Heart right ventricle (tissue), 16 donors: Measurements from ENCODE around the gene FREM1. TPM values are rescaled to one million over a fixed set of nuclear protein-coding genes. Genes with fewer than 3 reads are reported as not detected.

Experiments
- ATAC-seq, 8 donors: fragments of 200-7000 bp; cut with Tn5 transposase; one replicate each; pipeline ENCODE4 v1.9.1; 2020; ENCODE audit warnings: mild to moderate bottlenecking in 8 of 8, moderate library complexity in 8 of 8, moderate number of reproducible peaks in 1 of 8
- DNase-seq, 2 donors: peaks; one replicate each; pipeline ENCODE4 v3.0.0-alpha.2; 2020
- H3K27ac ChIP-seq, 10 donors: fragments of 200-600 bp; sonication (generic) in 2 of 10; one replicate each; pipeline versions ENCODE4 v1.5.0 to v1.8.0; 2020 to 2022; ENCODE audit warnings: mild to moderate bottlenecking in 3 of 10
- H3K27me3 ChIP-seq, 7 donors: fragments of 200-600 bp; one replicate each; pipeline ENCODE4 v1.8.0; 2021 to 2022; ENCODE audit warnings: mild to moderate bottlenecking in 2 of 7
- H3K36me3 ChIP-seq, 9 donors: fragments of 200-600 bp; sonication (generic) in 1 of 9; one replicate each; pipeline versions ENCODE4 v1.5.0 to v1.8.0; 2020 to 2022; ENCODE audit warnings: mild to moderate bottlenecking in 2 of 9
- H3K4me1 ChIP-seq, 9 donors: fragments of 200-600 bp; sonication (generic) in 1 of 9; one replicate each; pipeline versions ENCODE4 v1.5.0 to v1.8.0; 2020 to 2022; ENCODE audit warnings: mild to moderate bottlenecking in 4 of 9
- H3K4me3 ChIP-seq, 10 donors: fragments of 200-600 bp; sonication (generic) in 2 of 10; one replicate each; pipeline versions ENCODE4 v1.5.0 to v1.8.0; 2020 to 2022; ENCODE audit warnings: mild to moderate bottlenecking in 7 of 10, moderate library complexity in 2 of 10
- H3K9me3 ChIP-seq, 11 donors: fragments of 200-600 bp in 10 of 11; sonication (generic) in 2 of 11; one replicate each; pipeline versions ENCODE4 v1.5.0 to v1.8.0; 2013 to 2022; ENCODE audit warnings: mild to moderate bottlenecking in 2 of 11, control low read depth in 1 of 11, moderate library complexity in 1 of 11
- CTCF ChIP-seq, 9 donors: fragments of 200-600 bp; sonication (generic) in 2 of 9; IDR thresholded peaks; one replicate each; pipeline versions ENCODE4 v1.5.0 to v1.8.0; 2021 to 2022; ENCODE audit warnings: antibody characterized with exemption in 9 of 9, mild to moderate bottlenecking in 5 of 9, moderate library complexity in 1 of 9
- WGBS, 2 donors: extraction: QIAGEN DNeasy Blood & Tissue Kit; methylation state at CpG; one replicate each; pipeline ENCODE4 v1.1.7; 2013; ENCODE audit warnings: inconsistent platforms in 1 of 2; 5-methylcytosine and 5-hydroxymethylcytosine counted together
- intact Hi-C, 10 donors: fragments of 100-400 bp; cut with DNase I; formaldehyde crosslinking; loops; one replicate each; pipeline versions ENCODE4 v1.11.1 to v1.14.2; 2022
- long read RNA-seq, 3 donors: library from polyadenylated mRNA; unstranded; transcript quantifications; one replicate each; pipeline ENCODE4 v2.0.0, GENCODE V29; 2020 to 2021
- polyA plus RNA-seq, 2 donors: library from polyadenylated mRNA; stranded (reverse); fragments of 200-250 nt; gene quantifications; one replicate each; pipeline ENCODE4 v1.2.3, GENCODE V29; 2013
- total RNA-seq, 10 donors: library from RNA; stranded (reverse); fragmentation: NEBNext Ultra II Directional in 3 of 10; extraction: Animal tissue kit (Norgen Biotek cat#: 25700) in 3 of 10; gene quantifications; one replicate each; pipeline versions ENCODE4 v1.2.1 to v1.2.4, GENCODE V29; 2021 to 2023
- donor health status: Arrhythmogenic right ventricular cardiomyopathy.
- donor health status: ischemic (EF 13 %, LVEDD 7.1; RV severe dilation, severe dysfunction).
- donor health status: healthy with polysubstance abuse.
- donor health status: DM: no; HTN: yes; CAD: no.
- donor health status: DM: no; HTN: no; CAD: no.
- donor health status: ischemic (EF 25% LVEDD 6.9; RV normal size, moderate dysfunction).
- donor health status: ischemic (EF 25% LVEDD 5.7; RV mildly dilated, moderate dysfunction).
- donor health status: healthy.
- donor health status: DM: yes; HTN: yes; CAD: no.
- donor health status: Ischemic cardiomyopathy.
- donor health status: ischemic (EF 35%, LVEDD 5.7; RV mildly dilated, moderate dysfunction).
- donor health status: nonischemic (EF 11% LVEDD 7.7; RV severe dilation, severe dysfunction).
- donor health status: DM: yes; HTN: yes; CAD: no.
- donor health status: PGD.
- donor health status: ischemic (EF 29% LVEDD 5.4; RV normal size, mild dysfunction).
- donor health status: nonischemic (EF 23%, LVEDD 6.1; RV moderate dilation, normal function).

The FREM1 gene, protein sequence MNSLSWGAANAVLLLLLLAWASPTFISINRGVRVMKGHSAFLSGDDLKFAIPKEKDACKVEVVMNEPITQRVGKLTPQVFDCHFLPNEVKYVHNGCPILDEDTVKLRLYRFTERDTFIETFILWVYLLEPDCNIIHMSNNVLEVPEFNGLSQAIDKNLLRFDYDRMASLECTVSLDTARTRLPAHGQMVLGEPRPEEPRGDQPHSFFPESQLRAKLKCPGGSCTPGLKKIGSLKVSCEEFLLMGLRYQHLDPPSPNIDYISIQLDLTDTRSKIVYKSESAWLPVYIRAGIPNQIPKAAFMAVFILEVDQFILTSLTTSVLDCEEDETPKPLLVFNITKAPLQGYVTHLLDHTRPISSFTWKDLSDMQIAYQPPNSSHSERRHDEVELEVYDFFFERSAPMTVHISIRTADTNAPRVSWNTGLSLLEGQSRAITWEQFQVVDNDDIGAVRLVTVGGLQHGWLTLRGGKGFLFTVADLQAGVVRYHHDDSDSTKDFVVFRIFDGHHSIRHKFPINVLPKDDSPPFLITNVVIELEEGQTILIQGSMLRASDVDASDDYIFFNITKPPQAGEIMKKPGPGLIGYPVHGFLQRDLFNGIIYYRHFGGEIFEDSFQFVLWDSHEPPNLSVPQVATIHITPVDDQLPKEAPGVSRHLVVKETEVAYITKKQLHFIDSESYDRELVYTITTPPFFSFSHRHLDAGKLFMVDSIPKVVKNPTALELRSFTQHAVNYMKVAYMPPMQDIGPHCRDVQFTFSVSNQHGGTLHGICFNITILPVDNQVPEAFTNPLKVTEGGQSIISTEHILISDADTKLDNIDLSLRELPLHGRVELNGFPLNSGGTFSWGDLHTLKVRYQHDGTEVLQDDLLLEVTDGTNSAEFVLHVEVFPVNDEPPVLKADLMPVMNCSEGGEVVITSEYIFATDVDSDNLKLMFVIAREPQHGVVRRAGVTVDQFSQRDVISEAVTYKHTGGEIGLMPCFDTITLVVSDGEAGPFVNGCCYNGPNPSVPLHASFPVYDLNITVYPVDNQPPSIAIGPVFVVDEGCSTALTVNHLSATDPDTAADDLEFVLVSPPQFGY (N-terminal part only)
- total RNA-seq, result 1 to 10 TPM; 1.1 to 5.9 (median 3.2) TPM
- 1 to 10 TPM in 1 of 2 donors, under 1 TPM in 1; 0.59 to 1.9 TPM for polyA plus RNA-seq
- long read RNA-seq, donor 1, partial matches to known transcripts, result 2 of 2 reads
- long read RNA-seq, donor 1, other reads (novel, unspliced or antisense), result 0 of 2 reads
- long read RNA-seq, donor 2, full-length matches to known transcripts, result 1 of 7 reads
- long read RNA-seq, donor 2, partial matches to known transcripts, result 2 of 7 reads
- long read RNA-seq, donor 2, other reads (novel, unspliced or antisense), result 4 of 7 reads
- long read RNA-seq, donor 3, result 0 reads

DNA sequence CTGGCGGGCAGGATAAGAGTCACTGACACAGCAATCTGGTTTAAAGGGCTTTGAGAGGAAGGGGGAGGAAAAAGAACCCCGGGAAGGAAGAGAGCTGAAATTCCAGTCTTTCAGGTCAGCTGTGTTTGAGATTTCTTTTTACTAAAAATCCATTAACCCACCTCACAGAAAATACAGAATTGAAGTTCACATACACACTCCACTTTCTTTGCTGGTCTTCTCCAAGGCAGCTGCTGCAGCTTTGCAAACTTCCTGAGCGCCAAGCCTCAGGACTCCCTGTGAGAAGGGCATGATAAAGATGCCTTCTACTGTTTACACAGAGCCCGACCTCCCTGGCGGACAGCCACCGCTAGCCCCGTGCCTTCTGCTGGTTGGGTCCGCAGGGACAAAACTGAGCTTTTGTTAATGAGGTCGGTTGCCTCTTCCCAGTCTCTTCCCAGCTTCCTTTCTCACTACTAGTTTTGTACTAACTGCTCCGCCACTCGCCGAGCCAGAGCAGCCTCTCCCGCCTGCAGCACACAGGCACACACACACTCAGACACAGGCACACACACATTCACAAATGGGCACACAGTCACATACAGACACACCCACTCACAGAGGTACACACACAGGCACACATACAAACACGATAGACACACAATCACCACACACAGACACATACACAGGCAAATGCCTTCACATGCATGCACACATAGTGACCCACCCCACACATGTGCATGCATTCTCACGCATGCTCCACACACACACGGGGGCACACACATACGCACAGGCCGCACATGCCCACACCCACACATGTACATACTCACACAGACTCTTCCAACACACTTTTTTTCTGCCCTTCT, at the start of gene FREM1:
FREM1 (minus strand) TSS at position 468 of the 845 bp plus-strand sequence. CDS start 41,451 bp downstream, outside the sequence.
- TF ChIP-seq CTCF (IDR thresholded peaks at IDR 0.05), result no peak
- 27 to 29% methylated on average over 18 of the region's 18 CpGs for WGBS, 2 donors
- intact Hi-C loops, result loop anchor here in 1 of 10 donors (10.0 kb wide), 1 partner anchor 55 kb away; no protein-coding TSS in a partner anchor

GRCh38 chr9:14958989-14959388, 48.8 kb upstream of the FREM1 start:
- H3K4me1 ChIP-seq, result peaks cover 0 to 23% (median 11%) of the 10 kb centered on the region in 9 donors
- peaks cover 0 to 15% (median 0%) of the 10 kb centered on the region in 11 donors for H3K9me3 ChIP-seq
- no peak overlapping the region for H3K4me3 ChIP-seq
- no peak for DNase-seq
- H3K27ac ChIP-seq, result no peak overlapping the region
- no peaks in the 10 kb centered on the region for H3K27me3 ChIP-seq
- H3K36me3 ChIP-seq, result no peaks in the 10 kb centered on the region
- ATAC-seq, result no peak
- TF ChIP-seq CTCF (IDR thresholded peaks at IDR 0.05), result no peak
- intact Hi-C loops, result no loop called here

More for the DNA sequence above, at the start of gene FREM1:
- peak; percentile 25 to 52 for DNase-seq
- Histone ChIP-seq H3K4me3 (peak within 1 kb of the TSS in 8 of 10 donors; percentile 11 to 46 (median 42)), H3K4me1 (peaks cover 0 to 20% (median 5%) of the 10 kb centered on the region in 9 donors), H3K36me3 (no peaks in the 10 kb centered on the region), H3K27me3 (no peaks in the 10 kb centered on the region), H3K9me3 (no peaks in the 10 kb centered on the region), H3K27ac (peak within 1 kb of the TSS in 8 of 10 donors; percentile 0 to 66 (median 42))
- ATAC-seq, result peak; percentile 33 to 67 (median 52)

DNA sequence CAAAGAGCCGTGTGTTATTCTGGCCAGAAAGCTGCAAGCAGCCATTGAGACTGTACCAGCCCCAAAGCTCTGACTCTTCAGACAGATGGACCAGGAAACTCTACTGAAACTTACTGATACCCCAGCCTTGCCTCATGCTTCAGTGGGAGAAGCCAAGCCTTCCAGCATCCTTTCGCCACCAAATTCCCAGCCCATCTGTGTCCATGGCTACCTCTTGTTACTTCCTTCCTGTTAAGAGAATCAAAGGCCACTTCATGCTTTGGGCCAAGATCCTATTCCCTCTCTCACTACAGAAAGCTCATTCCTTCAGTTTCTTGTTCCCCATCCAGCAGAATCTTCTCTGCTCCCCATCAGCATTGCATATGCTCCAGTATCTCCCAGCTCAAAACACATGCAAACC, 46.9 kb upstream of the FREM1 start:
- ATAC-seq, result peak; percentile 61 to 91 (median 87)
- intact Hi-C loops, result no loop called here
- DNase-seq, result peak in 1 of 2 donors; percentile 61
- Histone ChIP-seq H3K27me3 (no peaks in the 10 kb centered on the region), H3K4me3 (no peak overlapping the region), H3K4me1 (peaks cover 0 to 23% (median 8%) of the 10 kb centered on the region in 9 donors), H3K9me3 (peaks cover 0 to 21% (median 0%) of the 10 kb centered on the region in 11 donors), H3K27ac (peak overlapping the region in 7 of 10 donors; percentile 18 to 61 (median 34)), H3K36me3 (no peaks in the 10 kb centered on the region)
- TF ChIP-seq CTCF (IDR thresholded peaks at IDR 0.05), result no peak
- WGBS, 2 donors, result 42 to 68% methylated on average over 2 of the region's 2 CpGs
